DND-41 (cell line): ENCODE data around the gene FMR1.

Experiments
- CTCF ChIP-seq: IDR thresholded peaks from 2 replicates; pipeline ENCODE4 v1.5.1; 2012; ENCODE audit warnings: borderline replicate concordance, low read length, moderate library complexity, mild to moderate bottlenecking; ENCODE audit not compliant: poor library complexity, severe bottlenecking; ENCODE audit errors: extremely low read depth
- EZH2 ChIP-seq: IDR thresholded peaks from 3 replicates; pipeline ENCODE4 v1.6.1; 2012; ENCODE audit warnings: borderline replicate concordance, low read depth, mild to moderate bottlenecking, moderate library complexity, low read length, inconsistent platforms; ENCODE audit not compliant: severe bottlenecking

- no peak for TF ChIP-seq CTCF
- TF ChIP-seq EZH2: no peak
Observed at GRCh38 chrX:147910607-147911006, 1.1 kb upstream of the FMR1 start.
